ENCODE measurements around the gene TRPM2. TPM values are rescaled to one million over a fixed set of nuclear protein-coding genes. Genes with fewer than 3 reads are reported as not detected.
"Not testable (repeated sequence)": the region's sequence is repeated elsewhere in the genome, so short reads cannot be mapped to it uniquely, and the experiment has no call there.

The TRPM2 gene
- total RNA-seq, 1 experiment from 2014 or later, result not detected

DNA sequence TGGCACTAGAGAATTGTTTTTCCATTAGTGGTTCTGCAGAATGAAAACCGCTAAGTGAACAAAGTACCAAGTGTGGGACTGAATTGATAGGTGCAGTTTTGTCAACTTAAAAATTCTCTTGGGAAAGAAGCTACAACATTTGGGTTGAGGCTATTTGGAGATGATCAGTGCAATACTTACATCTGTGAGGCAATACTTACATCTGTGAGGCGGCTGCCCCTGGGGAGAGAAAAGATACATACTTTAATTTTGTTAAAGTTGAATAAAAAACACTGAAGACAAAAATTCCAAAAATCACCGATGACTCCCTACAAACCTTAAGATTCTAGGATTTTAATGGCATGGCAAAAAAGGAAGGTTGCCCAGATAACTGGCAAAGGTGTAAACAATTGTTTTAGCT lies 16.0 kb upstream of the TRPM2 start:
- Histone ChIP-seq H3K4me1 (replicated peaks; ENCODE audit: insufficient read depth) (peaks cover 11% of the 10 kb centered on the region; the same call in 1 of the 2 replicates), H3K36me3 (ENCODE audit: low read depth) (no peaks in the 10 kb centered on the region), H2AFZ (no peak overlapping the region), H3K27me3 (ENCODE audit: insufficient read depth, low read depth) (no peaks in the 10 kb centered on the region), H3K9me3 (ENCODE audit: insufficient read depth, low read depth) (no peaks in the 10 kb centered on the region), H3K4me3 (no peak overlapping the region; the same call in 1 of the 2 replicates), H3K9me2 (ENCODE audit: insufficient read depth) (no peaks in the 10 kb centered on the region), H3F3A (ENCODE audit: insufficient read depth, low read depth) (peaks cover 19% of the 10 kb centered on the region), H3K79me2 (ENCODE audit: low read depth) (no peaks in the 10 kb centered on the region), H3K4me2 (peak overlapping the region; percentile 76; the same call in 1 of the 2 replicates), H4K20me1 (ENCODE audit: insufficient read depth) (no peaks in the 10 kb centered on the region), H3K27ac (no peak overlapping the region)
- no peak for TF ChIP-seq EZH2 (IDR thresholded peaks at IDR 0.05; ENCODE audit: low read depth)
- TF ChIP-seq CTCF (conservative IDR thresholded peaks at IDR 0.05), result no peak
- BruUV-seq (replicated peaks), result no TSS peak
- POLR2A ChIA-PET (ENCODE audit: unreplicated experiment), result no interaction called here
- intact Hi-C loops (cut with micrococcal nuclease; ENCODE audit: unreplicated experiment), result no loop called here
- CTCF ChIA-PET, result no interaction called here
- DNase-seq, result no peak

GRCh38 chr21:44337941-44338895 lies 15.2 kb upstream of the TRPM2 start:
- Histone ChIP-seq H3K27ac (no peak overlapping the region), H3K4me3 (peak overlapping the region; percentile 50; the same call in 1 of the 2 replicates), H3K4me1 (replicated peaks; ENCODE audit: insufficient read depth) (peaks cover 11% of the 10 kb centered on the region; the same call in 1 of the 2 replicates), H3F3A (ENCODE audit: insufficient read depth, low read depth) (peaks cover 19% of the 10 kb centered on the region), H3K9me2 (ENCODE audit: insufficient read depth) (no peaks in the 10 kb centered on the region), H3K27me3 (ENCODE audit: insufficient read depth, low read depth) (no peaks in the 10 kb centered on the region), H3K79me2 (ENCODE audit: low read depth) (no peaks in the 10 kb centered on the region), H3K36me3 (ENCODE audit: low read depth) (no peaks in the 10 kb centered on the region), H3K9me3 (ENCODE audit: insufficient read depth, low read depth) (no peaks in the 10 kb centered on the region), H4K20me1 (ENCODE audit: insufficient read depth) (no peaks in the 10 kb centered on the region), H2AFZ (0 out of 2 replicates have a peak overlapping the region, but pooled peaks have one; percentile 61), H3K4me2 (peak overlapping the region; percentile 76)
- no TSS peak for BruUV-seq (replicated peaks)
- TF ChIP-seq EZH2 (IDR thresholded peaks at IDR 0.05; ENCODE audit: low read depth) (no peak), CTCF (conservative IDR thresholded peaks at IDR 0.05) (peak; percentile 44; the same call in 1 of the 2 replicates)
- POLR2A ChIA-PET (ENCODE audit: unreplicated experiment), result interaction anchor here (0.5 to 0.7 kb wide), 3 partner anchors 55 to 589 kb away, joined by 3 to 5 read pairs (median 4); no protein-coding TSS in a partner anchor
- CTCF ChIA-PET, result no interaction called here
- intact Hi-C loops (cut with micrococcal nuclease; ENCODE audit: unreplicated experiment), result no loop called here
- DNase-seq, result peak; percentile 67 to 71

DNA sequence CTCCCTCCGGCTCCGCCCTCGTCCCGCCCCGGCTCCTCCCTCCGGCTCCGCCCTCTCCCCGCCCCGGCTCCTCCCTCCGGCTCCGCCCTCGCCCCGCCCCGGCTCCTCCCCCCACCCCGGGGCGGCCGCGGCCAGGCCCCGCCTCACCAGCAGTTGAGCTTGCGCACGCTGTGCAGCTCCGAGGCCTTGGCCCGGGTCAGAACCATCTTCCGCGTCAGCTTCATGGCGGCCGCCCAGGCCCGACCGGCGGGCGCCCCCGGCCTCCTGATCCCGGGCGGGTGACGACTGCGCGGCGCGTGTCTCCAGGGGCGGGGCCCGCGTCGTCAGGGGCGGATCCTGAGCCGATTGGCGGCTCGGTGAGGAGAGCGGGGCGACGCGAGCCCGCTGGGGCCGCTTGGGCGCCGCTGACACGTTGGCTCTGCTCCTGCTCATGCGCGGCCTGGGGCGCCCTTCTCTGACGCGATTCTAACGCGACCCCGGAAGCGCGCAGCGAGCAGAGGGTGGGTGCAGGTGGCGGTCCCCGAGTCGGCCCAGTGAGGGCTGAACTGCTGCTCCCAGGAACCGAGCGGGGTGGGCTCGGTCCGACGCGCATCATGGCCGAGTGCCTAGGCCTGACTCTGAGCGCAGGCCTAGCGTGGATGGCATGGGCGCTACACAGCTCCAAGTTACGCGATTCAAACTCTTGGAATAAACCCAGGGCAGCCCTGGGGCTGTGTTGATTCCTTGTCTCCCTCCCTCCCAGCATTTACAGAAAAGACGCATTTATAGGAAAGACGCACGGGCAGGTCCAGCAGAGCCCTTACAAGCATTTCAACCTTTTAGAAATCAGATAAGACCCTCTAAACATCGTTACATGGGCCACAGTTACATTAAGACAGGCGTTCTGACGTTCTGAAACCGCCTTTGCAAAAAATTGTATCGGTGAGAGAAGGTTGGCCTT lies 14.2 kb upstream of the TRPM2 start, which contains the start of gene CFAP410:
Gene CFAP410, minus strand, starts transcription at position 420 of the 940 bp plus-strand sequence. Its CDS starts 196 bp downstream, at position 224.
- Histone ChIP-seq H3F3A (ENCODE audit: insufficient read depth, low read depth) (peaks cover 19% of the 10 kb centered on the region), H3K9me2 (ENCODE audit: insufficient read depth) (no peaks in the 10 kb centered on the region), H3K36me3 (ENCODE audit: low read depth) (no peaks in the 10 kb centered on the region), H3K27me3 (ENCODE audit: insufficient read depth, low read depth) (no peaks in the 10 kb centered on the region), H3K4me3 (peak within 1 kb of the TSS; percentile 94), H2AFZ (peak within 1 kb of the TSS; percentile 95), H3K27ac (peak within 1 kb of the TSS; percentile 92), H3K4me1 (replicated peaks; ENCODE audit: insufficient read depth) (peaks cover 11% of the 10 kb centered on the region; the same call in 1 of the 2 replicates), H3K9me3 (ENCODE audit: insufficient read depth, low read depth) (no peaks in the 10 kb centered on the region), H4K20me1 (ENCODE audit: insufficient read depth) (no peaks in the 10 kb centered on the region), H3K4me2 (peak within 1 kb of the TSS; percentile 76), H3K79me2 (ENCODE audit: low read depth) (no peaks in the 10 kb centered on the region)
- no peak for TF ChIP-seq EZH2 (IDR thresholded peaks at IDR 0.05; ENCODE audit: low read depth)
- ChIA-PET CTCF (interaction anchor here (0.6 kb wide), 1 partner anchor 21 kb away, joined by 4 read pairs; no protein-coding TSS in a partner anchor), POLR2A (ENCODE audit: unreplicated experiment) (interaction anchor here (0.5 kb wide), 1 partner anchor 588 kb away, joined by 4 read pairs; no protein-coding TSS in a partner anchor)
- BruUV-seq (replicated peaks), result no TSS peak
- peak; percentile 77 to 88 for DNase-seq
- intact Hi-C loops (cut with micrococcal nuclease; ENCODE audit: unreplicated experiment), result no loop called here

- H3K79me2 ChIP-seq (ENCODE audit: low read depth); H4K20me1 ChIP-seq (ENCODE audit: insufficient read depth); H3K9me3 ChIP-seq (ENCODE audit: insufficient read depth, low read depth); H3K27me3 ChIP-seq (ENCODE audit: insufficient read depth, low read depth); H3K9me2 ChIP-seq (ENCODE audit: insufficient read depth); H2AFZ ChIP-seq; intact Hi-C loops (cut with micrococcal nuclease; ENCODE audit: unreplicated experiment); H3K4me2 ChIP-seq; BruUV-seq (replicated peaks); CTCF ChIA-PET; POLR2A ChIA-PET (ENCODE audit: unreplicated experiment); DNase-seq; H3K27ac ChIP-seq; H3K36me3 ChIP-seq (ENCODE audit: low read depth); H3K4me3 ChIP-seq: not testable (repeated sequence)
- Histone ChIP-seq H3K4me1 (replicated peaks; ENCODE audit: insufficient read depth) (peaks cover 11% of the 10 kb centered on the region; the same call in 1 of the 2 replicates), H3F3A (ENCODE audit: insufficient read depth, low read depth) (peaks cover 19% of the 10 kb centered on the region)
Observed at GRCh38 chr21:44341726-44342458, 11.5 kb upstream of the TRPM2 start.
